GM21619 (cell line): ENCODE measurements around the gene PKD1.
"Not testable (repeated sequence)": the region's sequence is repeated elsewhere in the genome, so short reads cannot be mapped to it uniquely, and the experiment has no call there.

Experiments
- ATAC-seq: cut with Tn5 transposase; IDR thresholded peaks from one replicate; pipeline ENCODE4 v1.9.1; 2021; ENCODE audit not compliant: unreplicated experiment

The PKD1 gene

DNA sequence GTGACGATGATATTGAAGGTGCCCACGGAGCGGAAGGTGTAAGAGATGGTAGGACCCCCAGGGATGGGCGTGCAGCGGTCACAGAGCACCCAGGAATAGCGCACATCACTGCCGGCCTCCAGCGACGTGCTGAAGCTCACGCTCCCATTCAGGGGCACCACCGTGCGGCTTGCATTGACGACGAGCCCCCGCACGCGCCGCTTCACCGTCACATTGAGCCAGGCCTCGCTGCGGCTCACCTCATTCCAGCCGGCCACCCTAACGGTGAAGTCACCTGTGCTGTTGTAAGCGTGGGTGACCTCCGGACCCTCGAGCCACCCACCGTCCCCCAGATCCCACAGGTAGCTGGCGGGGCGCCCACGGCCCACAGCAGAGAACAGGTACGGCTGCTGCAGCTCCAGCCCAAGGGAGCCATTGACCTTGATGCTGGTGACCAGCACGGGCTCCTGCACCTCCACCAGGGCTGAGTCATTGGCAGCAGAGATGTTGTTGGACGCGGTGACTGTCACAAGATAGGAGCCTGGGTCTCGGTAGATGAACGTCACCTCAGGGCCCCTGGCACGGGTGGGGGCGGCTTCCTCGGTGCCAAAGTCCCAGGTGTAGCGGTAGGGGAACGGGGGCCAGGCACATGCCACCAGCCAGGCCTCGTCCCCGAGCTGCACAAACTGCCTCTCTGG is 25.2 kb downstream of the PKD1 start:
- ATAC-seq: not testable (repeated sequence)

DNA sequence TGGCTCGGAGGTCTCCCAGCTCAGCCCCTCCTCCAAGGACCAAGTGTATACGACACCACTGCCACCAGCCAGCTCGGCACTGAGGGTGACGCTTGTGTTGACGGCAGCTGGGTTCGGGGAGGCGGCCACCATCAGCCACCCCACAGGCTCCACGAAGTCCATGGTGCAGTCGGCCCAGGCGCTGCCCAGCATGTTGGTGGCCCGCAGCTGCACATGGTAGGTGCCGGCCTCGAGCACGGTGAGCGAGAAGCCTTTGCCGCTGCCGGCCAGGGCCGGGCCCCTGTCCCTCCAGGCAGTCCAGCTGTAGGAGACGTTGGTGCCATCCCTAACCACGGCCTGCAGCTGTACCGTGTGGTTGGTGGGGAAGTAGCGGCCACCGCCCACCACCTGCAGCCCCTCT is 25.8 kb downstream of the PKD1 start:
- not testable (repeated sequence) for ATAC-seq

DNA sequence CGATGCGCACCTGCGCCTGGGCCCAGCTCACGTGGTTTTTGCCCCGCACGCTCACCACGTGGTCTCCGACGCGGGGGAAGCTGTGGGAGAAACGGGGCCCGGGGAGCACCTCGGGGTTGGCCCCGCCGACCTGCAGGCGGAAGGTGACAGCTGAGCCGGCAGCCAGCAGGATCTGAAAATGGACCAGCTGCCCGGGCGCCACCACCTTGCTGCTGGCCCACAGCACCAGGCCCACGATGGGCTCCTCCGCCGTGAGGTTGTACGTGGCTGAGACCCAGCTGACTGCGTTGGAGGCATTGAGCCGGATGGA is 26.5 kb downstream of the PKD1 start:
- ATAC-seq: not testable (repeated sequence)

DNA sequence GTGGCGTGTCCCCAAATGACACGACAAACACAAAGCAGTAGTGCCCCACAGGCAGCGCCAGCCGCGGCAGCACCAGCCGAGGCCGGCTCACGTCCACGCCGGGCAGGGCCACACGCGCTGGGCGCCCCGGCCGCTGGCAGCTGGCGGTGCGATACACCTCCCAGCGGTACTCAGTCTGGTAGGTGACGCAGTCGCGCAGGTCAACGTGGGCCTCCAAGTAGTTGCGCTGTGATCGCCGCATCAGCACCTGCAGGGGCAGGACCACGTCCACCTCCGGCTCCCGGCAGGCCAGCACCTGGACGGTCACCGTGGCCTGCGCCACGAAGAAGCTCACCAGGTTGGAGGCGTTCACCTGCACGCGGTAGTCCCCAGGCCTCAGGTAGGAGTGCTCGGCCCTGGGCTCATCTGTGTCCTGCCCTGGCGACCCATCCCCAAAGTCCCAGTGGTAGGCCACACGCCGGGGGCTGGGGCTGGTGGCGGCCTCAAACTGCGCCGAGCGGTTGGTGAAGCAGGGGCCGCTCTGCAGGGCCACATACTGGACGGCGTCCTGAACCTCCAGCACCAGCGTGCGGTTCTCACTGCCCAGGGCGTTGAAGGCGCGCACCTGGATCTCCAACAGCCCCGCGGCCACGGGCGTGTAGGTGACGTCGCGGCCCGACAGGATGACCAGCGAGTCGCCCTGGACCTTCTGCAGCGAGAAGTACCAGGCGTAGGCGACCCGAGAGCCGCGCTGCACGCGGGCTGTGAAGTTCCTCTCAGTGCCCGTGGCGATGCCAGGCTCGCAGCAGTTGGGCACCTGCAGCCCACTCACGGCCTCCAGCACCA is 27.0 kb downstream of the PKD1 start:
- not testable (repeated sequence) for ATAC-seq

DNA sequence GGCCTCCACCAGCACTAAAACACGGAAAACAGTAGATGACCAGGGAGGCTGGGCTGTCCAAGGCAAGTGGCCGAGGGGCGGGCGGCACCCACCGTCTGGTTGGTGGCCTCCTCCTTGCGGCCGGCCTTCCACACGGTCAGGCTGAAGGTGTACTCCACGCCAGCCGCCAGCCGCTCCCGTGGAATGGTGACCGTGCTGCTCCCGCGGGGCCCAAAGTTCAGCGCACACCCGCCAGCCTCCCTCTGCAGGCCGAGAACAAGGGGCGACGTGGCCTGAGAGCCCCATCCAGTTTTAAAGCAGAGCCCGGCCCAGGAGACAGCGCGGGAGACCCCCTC is 27.9 kb downstream of the PKD1 start:
- not testable (repeated sequence) for ATAC-seq

DNA sequence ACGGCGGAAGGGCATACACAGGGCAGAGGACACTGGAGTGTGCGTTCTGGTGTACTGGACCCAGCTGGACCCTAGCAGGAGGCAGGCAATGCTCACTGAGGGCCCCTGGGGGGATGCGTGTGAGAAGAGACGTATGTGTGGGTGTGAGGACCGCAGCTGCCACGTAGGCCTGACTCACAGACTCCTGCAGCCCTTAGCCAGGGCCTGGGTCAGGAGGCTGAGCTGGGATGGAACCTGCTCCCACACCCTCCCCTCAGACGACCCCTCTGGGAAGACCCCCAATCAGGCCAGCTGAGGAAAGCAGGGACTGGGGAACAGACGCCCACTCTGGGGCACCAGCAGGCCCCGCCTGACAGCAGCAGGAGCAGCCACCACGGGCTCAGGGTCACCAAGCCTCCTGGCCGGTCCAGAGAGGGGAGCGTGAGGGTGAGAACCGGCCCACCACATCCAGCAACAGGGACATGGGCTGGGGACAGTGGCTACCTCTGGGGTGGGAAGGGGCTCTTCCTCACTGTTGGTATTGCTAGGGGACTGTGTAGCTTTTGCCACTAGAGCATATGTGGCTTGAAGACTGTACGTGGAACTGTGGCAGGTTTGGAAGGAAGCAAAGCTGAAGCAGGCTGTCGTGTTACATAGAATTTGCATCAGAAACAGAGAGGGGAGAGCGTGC is 28.4 kb downstream of the PKD1 start:
- ATAC-seq: not testable (repeated sequence)

DNA sequence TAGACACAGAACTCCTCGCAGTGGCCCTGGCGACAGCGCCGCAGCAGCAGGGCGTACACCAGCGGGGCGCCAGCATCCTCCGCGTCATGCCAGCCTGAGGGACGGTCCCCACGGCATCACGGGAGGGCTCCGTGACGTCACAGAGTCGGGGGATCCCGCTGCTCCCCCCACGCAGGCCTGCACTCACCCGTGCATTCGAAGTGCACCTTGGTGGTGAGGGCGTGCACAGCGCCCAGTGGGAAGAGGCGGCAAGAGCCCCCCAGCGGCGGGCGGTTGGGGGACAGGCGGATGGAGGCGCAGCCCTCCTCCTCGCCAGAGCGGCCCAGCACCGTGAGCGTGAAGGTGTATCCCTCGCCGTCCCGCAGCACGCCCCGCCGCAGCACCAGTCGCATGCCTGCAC is 29.5 kb downstream of the PKD1 start:
- not testable (repeated sequence) for ATAC-seq

DNA sequence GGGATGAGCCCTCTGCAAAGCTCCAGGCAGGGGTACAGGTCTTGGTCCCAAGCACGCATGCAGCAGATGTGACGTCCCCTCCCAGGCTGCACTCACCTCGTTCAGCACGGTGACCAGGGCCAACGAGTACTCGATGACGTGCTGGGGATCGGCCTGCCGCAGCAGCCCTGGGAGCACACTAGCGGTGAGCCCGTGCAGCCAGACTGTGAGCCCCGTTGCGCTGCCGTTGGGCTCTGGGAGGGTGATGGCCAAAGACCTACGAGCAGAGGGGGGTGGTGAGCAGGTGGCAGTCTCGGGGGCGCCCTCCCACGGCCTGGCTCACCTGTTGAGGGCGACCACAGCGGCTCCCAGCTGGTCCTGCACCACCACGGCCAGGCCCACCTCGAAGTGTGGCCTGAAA is 29.9 kb downstream of the PKD1 start:
- not testable (repeated sequence) for ATAC-seq

DNA sequence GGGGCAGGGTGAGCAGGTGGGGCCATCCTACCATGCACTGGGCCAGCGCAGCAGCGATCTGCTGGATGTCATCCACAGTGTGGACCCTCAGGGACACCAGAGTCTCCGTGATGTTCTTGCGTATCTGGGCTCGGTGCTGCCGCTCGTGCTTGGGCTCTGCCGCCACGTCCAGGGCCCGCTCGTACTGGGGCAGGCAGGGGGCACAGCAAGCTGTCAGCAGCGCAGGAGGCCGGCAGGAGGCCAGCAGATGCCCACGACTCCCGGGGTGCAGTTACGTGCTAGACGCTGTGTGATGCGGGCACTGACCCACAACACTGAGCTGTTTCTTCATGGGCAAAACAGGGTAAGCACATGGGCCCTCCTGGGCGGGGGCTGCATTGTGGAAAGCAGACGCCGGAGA is 30.4 kb downstream of the PKD1 start:
- not testable (repeated sequence) for ATAC-seq

DNA sequence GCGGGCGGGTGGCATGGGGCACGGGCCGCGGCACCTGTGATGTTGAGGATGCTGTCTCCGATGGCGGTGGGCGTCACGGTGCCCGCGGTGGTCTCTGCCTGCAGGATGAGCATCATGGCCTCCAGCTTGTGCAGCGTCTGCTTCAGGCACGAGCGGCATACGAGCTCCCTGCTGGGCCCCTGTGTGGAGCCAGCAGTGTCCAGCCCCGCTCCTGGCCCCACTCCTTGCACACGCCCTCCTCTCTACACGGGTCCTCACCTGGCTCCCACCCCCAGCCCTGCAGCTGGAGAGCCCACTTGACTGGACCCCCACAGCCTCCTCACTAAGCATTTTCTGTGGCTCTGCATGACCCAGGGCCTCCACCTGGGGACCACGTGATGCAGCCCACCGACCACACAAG is 31.2 kb downstream of the PKD1 start:
- ATAC-seq: not testable (repeated sequence)

DNA sequence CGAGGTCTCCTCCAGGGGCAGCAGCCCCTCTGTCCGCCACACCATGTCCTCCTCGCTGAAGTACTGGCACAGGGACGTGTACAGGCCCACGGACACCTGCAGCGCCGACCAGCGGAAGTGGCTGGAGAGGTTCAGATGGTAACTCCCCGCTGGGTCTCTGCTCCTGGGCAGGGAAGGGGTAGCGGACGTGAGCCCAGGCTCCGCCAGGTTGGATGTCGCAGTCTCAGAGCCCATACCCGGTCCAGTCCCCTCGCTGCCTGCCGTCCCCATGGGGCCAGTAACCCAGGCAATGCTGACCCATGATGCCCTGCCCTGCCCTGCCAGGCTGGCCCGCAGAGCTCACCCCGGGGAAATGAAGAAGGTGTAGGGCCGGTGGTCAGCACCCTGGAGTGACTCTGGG is 33.2 kb downstream of the PKD1 start:
- no peak for ATAC-seq

DNA sequence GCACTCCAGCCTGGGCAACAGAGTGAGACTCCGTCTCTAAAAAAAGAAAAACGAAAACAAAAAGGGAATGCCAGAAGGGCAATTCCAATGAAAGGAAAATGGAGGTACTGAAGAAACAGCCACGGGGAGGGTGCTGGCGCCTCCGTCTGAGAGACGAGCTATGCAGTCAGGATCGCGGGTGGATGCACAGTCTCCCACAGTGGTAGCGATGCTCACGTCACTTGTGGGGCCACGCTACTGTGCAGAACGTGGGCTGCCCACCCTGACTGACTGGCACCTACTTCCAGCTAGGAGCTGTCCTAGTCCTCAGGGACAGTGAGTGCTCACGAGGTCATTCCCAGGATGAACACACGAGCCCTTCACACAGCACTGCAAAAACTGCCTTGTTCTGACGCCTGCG is 34.1 kb downstream of the PKD1 start:
- not testable (repeated sequence) for ATAC-seq

DNA sequence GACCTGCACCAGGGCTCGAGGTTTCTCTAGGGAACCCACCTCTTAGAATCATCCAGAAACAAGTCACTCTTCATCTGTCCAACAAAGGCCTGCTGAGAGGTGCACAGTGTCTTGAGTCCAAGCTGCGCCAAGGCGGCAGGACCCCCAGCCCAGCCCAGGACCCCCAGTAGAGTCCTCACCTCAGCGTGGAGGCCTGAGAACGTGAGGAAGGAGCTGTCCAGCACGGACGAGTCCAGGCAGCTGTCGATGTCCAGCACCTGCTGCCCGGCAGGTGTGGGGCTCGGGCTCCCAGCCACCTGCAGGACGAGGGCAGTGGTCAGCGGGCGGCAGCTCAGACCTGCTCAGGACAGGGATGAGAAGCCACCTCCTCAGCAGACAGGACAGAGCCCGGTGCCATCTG is 38.0 kb downstream of the PKD1 start:
- not testable (repeated sequence) for ATAC-seq

DNA sequence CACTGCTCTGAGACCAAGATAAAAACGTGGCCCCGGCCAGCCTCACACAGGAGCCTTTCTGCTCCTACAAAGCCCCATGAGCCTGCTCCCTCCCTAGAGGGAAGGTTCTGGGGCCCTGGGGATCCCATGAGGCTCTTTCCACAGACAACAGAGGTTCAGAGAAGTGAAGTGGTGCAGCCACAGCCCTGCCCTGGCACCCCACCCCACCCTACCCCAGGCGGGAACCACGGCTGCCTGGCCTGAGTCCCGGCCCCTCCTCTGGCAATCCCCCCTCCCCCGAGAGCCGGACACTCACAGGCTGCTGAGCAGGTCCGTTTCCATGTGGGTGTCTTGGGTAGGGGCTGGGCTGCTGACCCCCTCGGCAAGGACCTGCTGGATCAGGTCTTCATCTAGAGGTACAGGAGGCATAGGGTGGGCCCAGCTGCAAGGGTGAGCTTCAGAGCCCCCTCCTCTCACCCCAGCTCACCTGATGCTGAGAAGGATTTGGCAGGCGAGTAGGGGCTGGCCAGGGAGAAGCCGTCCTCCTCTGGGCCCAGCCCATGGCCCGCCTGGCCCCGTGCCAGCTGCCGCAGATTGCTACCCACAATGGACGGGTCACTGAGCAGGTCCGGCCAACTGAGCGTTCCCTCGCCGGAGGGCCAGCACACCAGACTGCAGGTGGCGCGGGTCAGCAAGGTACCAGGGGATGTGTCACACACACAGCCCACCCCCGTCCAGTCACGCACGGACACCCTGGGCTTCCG is 38.7 kb downstream of the PKD1 start:
- no peak for ATAC-seq

DNA sequence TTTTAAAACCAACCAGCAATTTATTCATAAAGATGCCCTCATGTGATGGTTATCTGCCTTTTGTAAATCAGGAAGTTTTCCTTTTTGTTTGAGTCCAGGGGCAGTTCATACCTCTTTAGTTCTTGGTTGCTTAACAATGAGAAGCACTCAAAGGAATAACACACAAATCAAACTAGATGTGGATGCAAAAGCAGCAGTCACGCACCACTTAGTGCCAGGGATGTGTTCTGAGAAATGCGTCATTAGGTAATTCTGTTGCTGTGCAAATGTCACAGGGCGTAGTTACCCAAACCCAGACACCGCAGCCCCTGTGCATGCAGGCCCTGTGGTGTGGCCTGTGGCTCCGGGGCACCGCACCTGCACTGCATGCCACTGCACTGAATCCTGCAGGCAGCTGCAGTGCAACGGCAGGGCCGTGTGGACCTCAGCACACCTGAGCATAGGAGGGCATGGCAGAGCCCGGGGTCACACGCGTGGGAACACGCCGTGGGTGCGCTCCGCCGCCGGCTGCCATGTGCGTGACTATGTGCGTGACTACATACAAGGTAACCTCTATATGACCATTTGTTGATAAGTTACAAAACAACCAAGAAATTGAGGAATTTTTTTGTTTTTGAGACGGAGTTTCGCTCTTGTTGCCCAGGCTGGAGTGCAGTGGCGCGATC is 39.6 kb downstream of the PKD1 start:
- ATAC-seq: no peak

DNA sequence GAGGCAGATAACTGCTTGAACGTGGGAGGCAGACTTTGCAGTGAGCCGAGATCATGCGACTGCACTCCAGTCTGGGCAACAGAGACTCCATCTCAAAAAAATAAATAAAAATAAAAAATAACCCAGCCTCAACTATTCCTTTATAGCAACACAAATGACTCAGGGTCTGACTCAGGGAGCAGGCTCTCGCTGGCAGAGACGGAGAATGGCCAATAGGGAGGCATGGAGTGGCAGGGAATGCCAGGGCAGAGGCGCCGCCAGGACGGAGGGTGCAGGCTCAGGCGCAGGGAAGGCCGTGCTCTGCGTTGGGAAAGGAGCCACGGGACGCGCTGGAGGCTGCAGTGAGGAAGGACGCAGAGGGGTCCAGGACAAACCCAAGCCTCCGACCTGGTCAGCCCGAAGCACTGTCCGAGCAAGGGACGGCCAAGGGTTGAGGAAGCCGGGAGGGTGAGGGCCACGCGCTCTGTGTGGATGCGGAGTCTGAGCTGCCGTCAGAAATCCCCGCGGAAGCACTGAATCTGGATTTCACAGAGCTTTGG is 40.3 kb downstream of the PKD1 start:
- no peak for ATAC-seq

DNA sequence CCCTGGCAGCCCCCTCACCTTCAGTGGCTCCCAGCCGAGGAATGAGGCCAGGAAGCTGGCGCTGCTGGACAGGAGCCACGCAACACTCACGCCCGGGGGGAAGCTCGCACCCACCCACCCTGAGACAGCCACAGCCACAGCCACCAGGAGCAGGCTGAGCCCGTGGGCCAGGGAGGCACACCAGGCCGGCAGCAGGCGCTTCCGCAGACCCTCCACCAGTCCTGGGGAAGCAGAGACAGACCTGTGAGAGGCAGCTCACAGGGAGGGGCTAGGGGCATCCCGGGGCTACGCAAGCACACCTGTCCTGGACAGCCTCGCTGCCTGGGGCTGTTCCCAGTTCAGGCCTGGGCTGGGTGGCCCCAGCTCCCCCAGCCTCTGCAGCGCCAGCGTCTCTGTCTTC is 41.9 kb downstream of the PKD1 start:
- no peak for ATAC-seq

DNA sequence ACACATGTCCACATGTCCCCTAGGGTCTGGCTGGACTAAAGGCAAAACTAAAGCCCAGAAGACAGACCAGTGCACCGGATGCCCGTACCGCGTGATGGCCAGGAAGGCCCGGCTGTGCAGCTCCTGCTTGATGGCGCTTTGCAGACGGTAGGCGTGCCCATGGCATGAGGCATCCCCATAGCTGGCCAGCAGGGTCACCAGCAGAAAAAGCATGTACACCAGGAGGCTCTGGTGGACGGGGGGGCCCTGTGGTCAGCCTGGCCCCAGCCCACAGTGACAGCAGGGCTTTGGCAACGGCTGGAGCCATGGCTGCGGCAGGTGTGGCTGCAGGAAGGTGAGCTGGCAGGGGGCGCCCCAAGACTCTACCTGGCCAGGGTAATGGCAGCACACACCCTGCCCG is 42.8 kb downstream of the PKD1 start:
- no peak for ATAC-seq

DNA sequence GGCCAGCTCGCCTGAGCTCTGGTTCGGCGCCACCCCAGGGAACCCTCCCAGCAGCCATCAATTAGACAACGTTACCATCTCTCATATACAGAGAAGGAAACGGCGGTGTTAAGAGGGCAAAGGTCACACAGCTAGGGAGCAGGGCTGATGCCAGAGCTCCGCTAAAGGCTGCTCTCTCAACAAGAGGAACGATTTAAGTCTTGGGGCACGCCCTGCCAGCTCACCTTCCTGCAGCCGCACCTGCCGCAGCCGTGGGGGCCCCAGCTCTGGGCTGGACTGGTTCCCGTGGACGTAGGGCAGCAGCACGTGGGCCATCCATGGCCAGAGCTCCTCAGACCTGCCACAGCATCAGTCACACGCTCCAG is 43.5 kb downstream of the PKD1 start:
- no peak for ATAC-seq

DNA sequence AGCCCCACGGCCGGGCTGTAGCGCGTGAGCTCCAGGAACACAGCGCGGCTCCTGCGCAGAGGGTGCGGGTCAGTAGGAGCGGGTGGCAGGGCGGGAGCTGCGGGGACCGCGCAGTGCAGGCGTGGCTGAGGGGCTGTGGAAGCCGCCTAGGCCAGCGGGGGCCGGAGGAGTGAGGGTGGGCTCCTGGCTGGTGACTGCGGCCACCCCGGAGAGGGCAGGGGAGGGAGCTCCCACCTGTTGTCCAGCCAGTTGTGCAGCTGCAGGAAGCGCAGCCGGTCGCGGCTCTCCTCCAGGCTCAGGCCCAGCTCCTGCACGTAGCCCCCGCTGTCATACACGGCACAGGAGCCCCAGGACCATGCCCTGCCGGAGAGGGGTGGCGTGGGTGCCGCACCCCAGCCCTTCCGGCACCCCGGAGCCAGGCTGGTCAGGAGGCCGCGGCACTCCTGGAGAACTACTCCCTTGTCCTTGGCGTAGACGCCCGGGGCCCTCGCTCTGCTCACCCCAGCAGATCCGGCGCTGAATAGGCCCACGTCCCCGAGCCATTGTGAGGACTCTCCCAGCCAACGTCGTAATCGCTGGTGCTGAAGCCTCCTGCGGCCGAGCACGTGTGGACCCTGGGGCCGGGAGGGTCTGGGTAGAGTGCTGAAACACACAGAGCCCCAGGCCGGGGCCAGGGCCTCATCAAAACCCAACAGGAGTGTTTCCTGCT is 44.0 kb downstream of the PKD1 start:
- ATAC-seq: no peak
